Stimulated activated CD4-positive, alpha-beta T cell treated with anti-CD3 and anti-CD28 coated beads, Interleukin-2, amount 100 ng/mL, for 4 hours (primary cell): Measurements from ENCODE around the gene GALNT18.

Experiments
- DNase-seq: peaks from one replicate; pipeline ENCODE4 v3.0.0-alpha.2; 2020; ENCODE audit warnings: low read depth

GALNT18 gene

DNA sequence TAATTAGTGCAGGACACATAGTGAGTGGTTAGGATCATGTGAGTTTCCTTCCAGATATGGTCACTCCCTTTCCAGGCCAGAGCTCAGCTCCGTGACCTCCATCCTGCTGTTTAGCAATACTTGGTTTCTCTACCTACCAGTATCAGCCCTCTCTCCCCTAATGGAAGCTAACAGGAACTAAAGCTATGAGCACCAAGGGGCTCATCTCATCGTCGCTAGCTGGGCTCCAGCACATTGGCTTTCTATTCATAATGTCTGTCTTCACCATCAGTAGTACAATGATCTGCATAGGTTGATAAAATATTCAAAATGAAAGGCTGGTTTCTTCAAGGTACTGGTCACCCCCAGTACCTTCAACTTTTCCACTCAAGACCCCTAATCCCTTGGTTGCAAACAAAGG, 2.4 kb upstream of the GALNT18 start:
- no peak for DNase-seq

GRCh38 chr11:11622772-11623171, 967 bp upstream of the GALNT18 start:
- DNase-seq = no peak

GRCh38 chr11:11622340-11622706, 518 bp upstream of the GALNT18 start:
- DNase-seq = no peak

GRCh38 chr11:11620921-11621572, 758 bp downstream of the GALNT18 start:
- DNase-seq = no peak

GRCh38 chr11:11620173-11620920, 1.5 kb downstream of the GALNT18 start:
- no peak for DNase-seq

DNA sequence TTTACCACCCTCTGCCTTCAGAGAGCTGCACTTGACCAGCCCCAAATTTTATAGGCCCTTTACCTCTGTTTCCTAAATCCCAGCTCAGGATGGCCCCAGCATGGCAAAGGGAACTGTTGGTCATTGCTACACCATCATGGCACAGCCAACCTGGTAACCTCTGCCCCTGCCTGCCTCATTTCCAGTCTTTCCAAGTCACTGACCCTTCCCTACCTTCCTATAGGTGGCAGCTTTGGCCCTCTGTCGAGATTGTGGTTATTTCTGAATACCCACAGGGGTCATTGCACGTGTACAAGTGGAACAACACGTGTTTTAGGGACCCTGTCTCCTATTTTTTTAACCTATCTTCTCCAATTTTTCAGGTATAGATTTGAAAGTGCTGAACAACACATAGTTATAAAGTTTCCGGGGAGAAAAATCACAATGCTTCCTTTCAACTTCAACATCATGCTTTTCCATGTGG, 2.8 kb downstream of the GALNT18 start:
- DNase-seq = no peak

- no peak for DNase-seq
These were observed 6.7 kb downstream of the GALNT18 start for GRCh38 chr11:11615086-11615485.

- no peak for DNase-seq
These were observed 9.4 kb downstream of the GALNT18 start for GRCh38 chr11:11612439-11612838.

DNA sequence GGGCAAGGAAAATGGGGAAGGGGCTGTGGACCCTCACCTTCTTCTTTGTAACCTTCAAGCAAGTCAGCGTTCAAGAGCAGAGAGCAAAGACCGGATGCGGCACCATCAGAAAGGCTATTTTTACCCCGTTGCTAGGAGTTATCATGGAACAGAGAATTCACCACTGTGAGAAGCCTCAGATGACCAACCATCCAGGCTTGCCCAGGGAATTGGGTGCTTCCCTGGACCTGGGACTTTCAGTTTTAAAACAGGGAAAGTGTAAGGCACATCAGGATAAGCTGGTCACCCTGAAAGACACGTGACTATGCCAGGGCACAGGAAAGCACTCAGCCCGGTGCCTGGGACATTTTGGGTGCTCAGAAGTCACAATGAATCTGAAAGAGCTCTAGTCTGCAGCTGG, 10.4 kb downstream of the GALNT18 start:
- DNase-seq = no peak

- no peak for DNase-seq
These were observed 13.0 kb downstream of the GALNT18 start for GRCh38 chr11:11608783-11609232.

DNA sequence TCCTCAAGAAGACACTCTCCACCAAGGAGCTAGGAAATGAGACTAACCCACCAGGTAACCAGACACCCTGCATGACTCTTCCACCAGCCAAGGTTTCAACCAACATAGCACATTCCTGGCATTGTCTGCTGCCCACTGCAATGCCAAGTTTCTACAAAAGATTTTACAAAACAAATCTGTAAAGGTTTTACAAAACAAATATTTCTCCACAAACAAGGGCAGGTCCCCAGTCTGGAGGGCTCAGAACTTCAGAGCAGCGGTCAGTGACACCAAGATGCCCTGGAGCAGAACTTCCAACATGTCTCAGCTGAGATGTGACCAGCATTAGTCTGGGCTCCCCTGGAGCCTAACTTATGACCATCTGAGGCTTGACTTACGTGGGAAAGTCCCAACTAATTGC, 14.0 kb downstream of the GALNT18 start:
- no peak for DNase-seq

- DNase-seq = no peak
These were observed 15.9 kb downstream of the GALNT18 start for GRCh38 chr11:11605821-11606450.

DNA sequence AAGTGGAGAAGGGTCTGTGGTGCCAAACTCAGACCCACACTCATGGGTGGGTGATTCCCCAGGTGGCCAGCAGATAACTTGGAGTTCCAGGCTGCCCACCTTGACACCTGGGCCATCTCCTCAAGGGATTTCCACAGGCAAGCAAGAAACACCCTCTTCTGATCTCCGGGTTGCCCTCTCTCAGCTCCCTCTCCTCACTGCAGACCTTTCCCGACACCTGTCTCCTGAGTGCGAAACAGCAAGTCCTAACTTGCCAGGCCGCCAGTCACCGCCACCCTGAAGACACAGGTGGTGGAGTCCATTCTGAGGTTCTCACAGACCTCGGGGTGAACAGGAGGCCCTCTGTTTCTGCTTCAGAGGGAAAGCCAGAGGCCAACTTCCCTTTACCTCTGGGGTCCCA, 16.6 kb downstream of the GALNT18 start:
- DNase-seq = no peak

DNA sequence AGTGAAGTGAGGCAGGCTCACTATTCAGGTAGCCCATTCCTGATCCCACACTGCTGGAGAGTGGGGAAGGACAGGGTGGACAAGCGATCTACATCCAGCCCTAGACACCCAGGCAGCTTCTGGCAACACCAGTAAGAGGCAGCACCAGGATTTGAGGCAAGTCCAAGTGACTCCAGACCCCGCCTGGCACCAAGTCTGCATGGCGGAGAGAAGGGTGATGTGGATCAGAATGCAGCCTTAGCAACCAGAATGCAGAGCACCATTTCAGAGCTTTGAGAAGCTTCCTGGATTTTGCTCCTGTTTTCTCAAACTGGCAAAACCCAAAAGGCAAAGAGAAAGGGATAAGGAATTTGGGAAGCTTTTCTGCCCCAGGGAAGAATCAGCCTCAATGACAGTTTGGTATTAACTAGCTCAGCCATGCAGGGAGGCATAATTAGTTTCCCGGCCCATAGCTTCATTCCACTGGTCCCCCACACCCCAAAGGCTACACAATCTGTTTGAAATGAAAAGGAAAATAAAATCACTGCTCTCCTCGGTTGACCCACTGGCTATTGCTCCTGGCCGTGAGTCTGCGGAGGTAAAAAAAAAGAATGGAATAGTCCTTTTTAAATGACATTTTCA, 17.3 kb downstream of the GALNT18 start:
- no peak for DNase-seq

GRCh38 chr11:11602011-11602410, 19.8 kb downstream of the GALNT18 start:
- DNase-seq = no peak

GRCh38 chr11:11600288-11600687, 21.5 kb downstream of the GALNT18 start:
- DNase-seq = no peak

DNA sequence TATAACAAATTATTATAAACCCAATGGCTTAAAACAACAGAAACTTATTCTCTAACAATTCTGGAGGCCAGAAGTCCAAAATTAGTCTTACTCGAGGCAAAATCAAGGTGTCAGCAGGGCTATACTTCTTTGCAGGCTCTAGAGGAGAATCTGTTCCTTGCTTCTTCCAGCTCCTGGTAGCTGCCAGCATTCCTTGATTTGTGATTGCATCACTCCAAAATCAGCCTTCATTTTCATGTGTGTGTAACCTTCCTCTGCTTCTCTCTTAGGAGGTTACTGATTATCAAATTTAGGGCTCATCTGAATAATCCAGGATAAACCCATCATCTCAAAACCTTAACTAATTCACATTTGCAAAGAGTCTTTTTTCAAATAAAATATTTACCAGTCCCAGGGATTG, 23.6 kb downstream of the GALNT18 start:
- DNase-seq = no peak

- no peak for DNase-seq
These were observed 27.6 kb downstream of the GALNT18 start for GRCh38 chr11:11594162-11594561.

- no peak for DNase-seq
These were observed 29.6 kb downstream of the GALNT18 start for GRCh38 chr11:11592146-11592684.

GRCh38 chr11:11589437-11589836, 32.4 kb downstream of the GALNT18 start:
- no peak for DNase-seq

- no peak for DNase-seq
These were observed 32.9 kb downstream of the GALNT18 start for GRCh38 chr11:11588891-11589290.

DNA sequence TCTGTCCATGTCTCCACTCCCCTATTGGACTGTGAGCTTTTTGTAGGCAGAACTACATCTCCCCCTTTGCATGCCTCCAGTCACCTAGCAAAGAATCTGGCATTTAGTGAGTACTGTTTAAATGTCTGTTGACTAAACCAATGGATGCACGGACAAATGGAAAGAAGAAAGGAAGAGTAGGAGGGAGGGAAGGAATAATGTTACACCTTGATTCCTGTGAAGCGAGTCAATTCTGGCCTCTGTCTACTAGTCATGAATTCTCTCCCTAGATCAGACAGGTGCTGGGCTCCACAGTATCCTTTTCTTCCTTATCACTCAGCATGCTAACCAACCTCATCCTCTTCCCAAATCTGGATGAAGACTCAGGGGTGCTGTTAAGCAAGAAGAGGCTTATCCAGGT, 33.6 kb downstream of the GALNT18 start:
- no peak for DNase-seq

GRCh38 chr11:11587122-11587521, 34.7 kb downstream of the GALNT18 start:
- no peak for DNase-seq
